Body of pancreas (tissue), 4 donors: ENCODE data around the gene CCDC141. TPM values are rescaled to one million over a fixed set of nuclear protein-coding genes. Genes with fewer than 3 reads are reported as not detected.
A peak's percentile ranks its signal among the peaks of the same experiment; 100 is the strongest.
"Not testable (repeated sequence)": the region's sequence is repeated elsewhere in the genome, so short reads cannot be mapped to it uniquely, and the experiment has no call there.

Experiments
- ATAC-seq: fragments of 150-250 bp; one replicate; pipeline ENCODE4 v1.9.1; 2016
- DNase-seq, 4 donors: peaks; one replicate each; pipeline ENCODE4 v3.0.0-alpha.2; 2019
- H3K27ac ChIP-seq, 4 donors: fragments of 200-600 bp; sonication (generic); 1 replicate in 3 of 4; 2 replicates in 1 of 4; pipeline versions ENCODE4 v1.5.1 to v1.6.1; 2016 to 2019; ENCODE audit warnings: mild to moderate bottlenecking in 1 of 4, mixed read lengths in 1 of 4, moderate library complexity in 1 of 4
- H3K27me3 ChIP-seq, 2 donors: fragments of 200-600 bp; sonication (generic); one replicate each; pipeline ENCODE4 v1.6.0; 2016; ENCODE audit warnings: mild to moderate bottlenecking in 1 of 2
- H3K36me3 ChIP-seq, 2 donors: fragments of 200-600 bp; sonication (generic); replicated peaks in 1 of 2; 2 replicates each; pipeline ENCODE4 v1.5.1; 2016; ENCODE audit warnings: low read depth in 2 of 2; ENCODE audit not compliant: insufficient read depth in 1 of 2
- H3K4me1 ChIP-seq: fragments of 200-600 bp; sonication (generic); one replicate; pipeline ENCODE4 v1.6.0; 2016
- H3K4me3 ChIP-seq, 2 donors: fragments of 200-600 bp; sonication (generic); 1 replicate in 1 of 2; 2 replicates in 1 of 2; pipeline ENCODE4 v1.5.1; 2016 to 2019
- H3K9me3 ChIP-seq, 3 donors: fragments of 200-600 bp; sonication (generic); 1 replicate in 2 of 3; 2 replicates in 1 of 3; pipeline ENCODE4 v1.5.1; 2016
- CTCF ChIP-seq, 7 experiments: fragments of 450-650 bp in 4 of 7; fragments of 200-600 bp in 3 of 7; sonication (generic) in 3 of 7; IDR thresholded peaks; one replicate each; pipeline ENCODE4 v1.5.1; 2016 to 2019; ENCODE audit warnings: antibody characterized with exemption in 7 of 7
- POLR2A ChIP-seq, 3 donors: fragments of 450-650 bp; IDR thresholded peaks; one replicate each; pipeline ENCODE4 v1.6.1; 2016; ENCODE audit warnings: antibody characterized with exemption in 3 of 3, mild to moderate bottlenecking in 2 of 3
- WGBS, 2 donors: methylation state at CpG; one replicate each; pipeline ENCODE4 v1.1.5; 2017; 5-methylcytosine and 5-hydroxymethylcytosine counted together
- intact Hi-C: fragments of 100-400 bp; cut with DNase I; formaldehyde crosslinking; loops from one replicate; pipeline ENCODE4 v1.15.1; 2023
- total RNA-seq, 2 donors: library from RNA; depleted of rRNA; stranded (reverse); fragments of >200 nt; gene quantifications; one replicate each; pipeline ENCODE4 v1.1.0, GENCODE V29; 2016

Gene CCDC141
- total RNA-seq, 2 donors from 2014 or later = 13.7 to 19.4 TPM

- ATAC-seq (no peak), DNase-seq (no peak)
- Histone ChIP-seq H3K4me3 (no peak overlapping the region), H3K27ac (no peak overlapping the region), H3K9me3 (peaks cover 0 to 2% (median 0%) of the 10 kb centered on the region in 3 donors), H3K27me3 (no peaks in the 10 kb centered on the region), H3K36me3 (no peaks in the 10 kb centered on the region), H3K4me1 (no peaks in the 10 kb centered on the region)
- intact Hi-C loops = no loop called here
- TF ChIP-seq CTCF (IDR thresholded peaks at IDR 0.05) (no peak), POLR2A (IDR thresholded peaks at IDR 0.05) (no peak)
- 76 to 80% methylated on average over 5 of the region's 5 CpGs for WGBS, 2 donors
Observed at GRCh38 chr2:179022685-179023084, 27.3 kb downstream of the CCDC141 start.

DNA sequence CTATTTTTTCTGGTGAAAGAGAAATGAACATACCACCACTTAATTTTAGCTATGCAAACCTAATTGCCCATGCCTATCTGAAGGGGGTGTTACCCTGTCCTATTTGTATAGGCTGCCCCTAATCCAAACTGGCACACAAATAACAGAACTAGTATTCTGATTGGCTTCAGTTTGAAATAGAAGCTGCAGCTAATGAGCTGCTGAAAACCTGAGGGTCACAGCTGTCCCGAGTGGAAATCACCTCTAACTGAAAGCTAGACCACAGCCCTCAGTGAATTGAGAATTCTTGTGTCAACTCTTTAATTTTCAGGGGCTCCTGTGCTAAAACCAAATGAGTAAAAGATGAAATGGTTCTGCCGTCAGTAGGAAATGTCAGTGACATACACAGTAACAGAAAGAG lies 28.7 kb downstream of the CCDC141 start:
- no peak for DNase-seq
- intact Hi-C loops = no loop called here
- Histone ChIP-seq H3K27ac (no peak overlapping the region), H3K9me3 (no peaks in the 10 kb centered on the region), H3K27me3 (no peaks in the 10 kb centered on the region), H3K36me3 (no peaks in the 10 kb centered on the region), H3K4me3 (no peak overlapping the region), H3K4me1 (no peaks in the 10 kb centered on the region)
- TF ChIP-seq CTCF (IDR thresholded peaks at IDR 0.05) = no peak
- no peak for TF ChIP-seq POLR2A (IDR thresholded peaks at IDR 0.05)
- 56 to 73% methylated on average over 2 of the region's 2 CpGs for WGBS, 2 donors
- no peak for ATAC-seq

- Histone ChIP-seq H3K27me3 (no peaks in the 10 kb centered on the region), H3K4me1 (no peaks in the 10 kb centered on the region), H3K4me3 (no peak overlapping the region), H3K27ac (no peak overlapping the region), H3K36me3 (no peaks in the 10 kb centered on the region), H3K9me3 (no peaks in the 10 kb centered on the region)
- TF ChIP-seq POLR2A (IDR thresholded peaks at IDR 0.05) (no peak), CTCF (IDR thresholded peaks at IDR 0.05) (peak; percentile 6 to 59 (median 23))
- ATAC-seq (peak; percentile 55), DNase-seq (peak; percentile 24 to 63 (median 45))
- 46 to 55% methylated on average over 3 of the region's 3 CpGs for WGBS, 2 donors
- intact Hi-C loops = no loop called here
Observed at GRCh38 chr2:179020156-179020750, 29.7 kb downstream of the CCDC141 start.

GRCh38 chr2:179019260-179019659 lies 30.7 kb downstream of the CCDC141 start:
- intact Hi-C loops = no loop called here
- TF ChIP-seq CTCF (IDR thresholded peaks at IDR 0.05) (no peak), POLR2A (IDR thresholded peaks at IDR 0.05) (no peak)
- no peak overlapping the region for H3K27ac ChIP-seq
- no peak overlapping the region for H3K4me3 ChIP-seq
- 82 to 83% methylated on average over 5 of the region's 5 CpGs for WGBS, 2 donors
- ATAC-seq (no peak), DNase-seq (no peak)
- H3K4me1 ChIP-seq = no peaks in the 10 kb centered on the region
- no peaks in the 10 kb centered on the region for H3K9me3 ChIP-seq
- H3K27me3 ChIP-seq = no peaks in the 10 kb centered on the region
- H3K36me3 ChIP-seq = no peaks in the 10 kb centered on the region

DNA sequence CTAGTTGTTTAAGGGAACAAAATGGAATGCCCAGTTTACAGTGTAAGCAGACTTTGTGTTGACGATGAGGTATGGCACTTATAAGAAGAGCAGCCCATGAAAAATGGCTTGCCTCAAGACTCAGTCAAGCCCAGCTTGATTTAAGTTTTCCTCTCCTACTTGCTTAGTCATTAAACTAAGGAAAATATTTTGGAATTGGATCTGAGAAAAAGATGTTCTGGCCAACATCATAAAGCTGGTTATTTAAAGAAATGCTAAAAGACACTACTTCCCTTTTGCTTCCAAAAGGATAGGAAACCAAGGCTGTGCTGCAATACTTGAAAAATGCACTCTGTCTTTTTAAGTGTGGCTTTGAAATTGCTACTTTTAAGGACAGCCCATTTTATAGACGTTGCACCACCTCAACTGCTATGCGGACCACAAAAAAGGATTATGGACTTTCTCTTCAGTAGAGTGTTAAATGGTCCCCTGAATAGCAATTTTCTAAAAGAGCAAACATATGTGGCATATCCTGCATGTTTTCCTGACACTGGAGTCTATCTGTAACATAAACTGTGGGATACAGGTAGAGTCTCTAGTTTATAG lies 32.1 kb downstream of the CCDC141 start:
- no peak for TF ChIP-seq CTCF (IDR thresholded peaks at IDR 0.05)
- no peak for TF ChIP-seq POLR2A (IDR thresholded peaks at IDR 0.05)
- Histone ChIP-seq H3K27me3 (no peaks in the 10 kb centered on the region), H3K9me3 (no peaks in the 10 kb centered on the region), H3K4me3 (no peak overlapping the region), H3K27ac (no peak overlapping the region), H3K4me1 (no peaks in the 10 kb centered on the region), H3K36me3 (no peaks in the 10 kb centered on the region)
- intact Hi-C loops = no loop called here
- ATAC-seq = no peak
- WGBS, 2 donors = 55 to 59% methylated on average over 3 of the region's 3 CpGs
- DNase-seq = no peak

DNA sequence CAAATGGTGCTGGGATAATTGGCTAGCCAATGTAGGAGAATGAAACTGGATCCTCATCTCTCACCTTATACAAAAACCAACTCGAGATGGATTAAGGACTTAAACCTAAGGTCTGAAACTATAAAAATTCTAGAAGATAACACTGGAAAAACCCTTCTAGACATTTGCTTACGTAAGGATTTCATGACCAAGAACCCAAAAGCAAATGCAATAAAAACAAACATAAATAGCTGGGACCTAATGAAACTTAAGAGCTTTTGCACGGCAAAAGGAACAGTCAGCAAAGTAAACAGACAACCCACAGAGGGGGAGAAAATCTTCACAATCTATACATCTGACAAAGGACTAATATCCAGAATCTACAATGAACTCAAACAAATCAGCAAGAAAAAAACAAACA lies 35.7 kb downstream of the CCDC141 start:
- DNase-seq, H3K4me3 ChIP-seq, H3K27me3 ChIP-seq, intact Hi-C loops, ATAC-seq, H3K4me1 ChIP-seq, H3K9me3 ChIP-seq, H3K27ac ChIP-seq, H3K36me3 ChIP-seq: not testable (repeated sequence)
- WGBS, 2 donors = 66 to 81% methylated on average over 3 of the region's 3 CpGs
